Heart left ventricle (tissue), 13 donors: ENCODE data around the gene SLC9A9.

Source experiments
- CTCF ChIP-seq, 12 donors: fragments of 200-600 bp; sonication (generic) in 4 of 12; IDR thresholded peaks; one replicate each; pipeline versions ENCODE4 v1.5.0 to v1.8.0; 2018 to 2022; ENCODE audit warnings: antibody characterized with exemption in 12 of 12, mild to moderate bottlenecking in 5 of 12
- POLR2A ChIP-seq, 2 donors: fragments of 450-650 bp; IDR thresholded peaks; one replicate each; pipeline ENCODE4 v1.6.1; 2017; ENCODE audit warnings: antibody characterized with exemption in 2 of 2, mild to moderate bottlenecking in 2 of 2, moderate library complexity in 2 of 2
- donor health status: ischemic (EF 13 %, LVEDD 7.1; RV severe dilation, severe dysfunction).
- donor health status: DM: no; HTN: yes; CAD: no.
- donor health status: DM: no; HTN: no; CAD: no.
- donor health status: ischemic (EF 25% LVEDD 6.9; RV normal size, moderate dysfunction).
- donor health status: ischemic (EF 25% LVEDD 5.7; RV mildly dilated, moderate dysfunction).
- donor health status: ischemic (EF 35%, LVEDD 5.7; RV mildly dilated, moderate dysfunction).
- donor health status: nonischemic (EF 11% LVEDD 7.7; RV severe dilation, severe dysfunction).
- donor health status: DM: yes; HTN: yes; CAD: no.
- donor health status: PGD.
- donor health status: ischemic (EF 29% LVEDD 5.4; RV normal size, mild dysfunction).
- donor health status: nonischemic (EF 23%, LVEDD 6.1; RV moderate dilation, normal function).

GRCh38 chr3:143326983-143327778 is 521.1 kb downstream of the SLC9A9 start:
- TF ChIP-seq POLR2A (IDR thresholded peaks at IDR 0.05) (no peak), CTCF (IDR thresholded peaks at IDR 0.05) (peak in 1 of 12 donors; percentile 14)
